Endothelial cell (in vitro differentiated cells): ENCODE results near the gene GIMAP1. TPM values are rescaled to one million over a fixed set of nuclear protein-coding genes. Genes with fewer than 3 reads are reported as not detected.

Experiments
- DNase-seq: peaks from one replicate; pipeline ENCODE4 v3.0.0; 2021; ENCODE audit warnings: low spot score
- H3K27ac Mint-ChIP-seq: one replicate; pipeline ENCODE4 v1.8.0; 2021; ENCODE audit warnings: mixed read lengths, inconsistent platforms; ENCODE audit not compliant: unreplicated experiment
- H3K27me3 Mint-ChIP-seq: one replicate; pipeline ENCODE4 v1.8.0; 2021; ENCODE audit warnings: mild to moderate bottlenecking, moderate library complexity, mixed read lengths, inconsistent platforms; ENCODE audit not compliant: unreplicated experiment
- H3K36me3 Mint-ChIP-seq: one replicate; pipeline ENCODE4 v1.8.0; 2021; ENCODE audit warnings: mild to moderate bottlenecking, low read depth, mixed read lengths, inconsistent platforms; ENCODE audit not compliant: unreplicated experiment
- H3K4me1 Mint-ChIP-seq: one replicate; pipeline ENCODE4 v1.8.0; 2021; ENCODE audit warnings: mild to moderate bottlenecking, mixed read lengths, inconsistent platforms; ENCODE audit not compliant: unreplicated experiment
- H3K4me3 Mint-ChIP-seq: one replicate; pipeline ENCODE4 v1.8.0; 2021; ENCODE audit warnings: mild to moderate bottlenecking, mixed read lengths, inconsistent platforms; ENCODE audit not compliant: unreplicated experiment
- H3K9me3 Mint-ChIP-seq: one replicate; pipeline ENCODE4 v1.8.0; 2021; ENCODE audit warnings: mixed read lengths, inconsistent platforms; ENCODE audit not compliant: unreplicated experiment
- CTCF ChIP-seq: fragments of 200-600 bp; sonication (generic); IDR thresholded peaks from one replicate; pipeline ENCODE4 v1.5.0; 2021; ENCODE audit warnings: antibody characterized with exemption; ENCODE audit not compliant: unreplicated experiment
- total RNA-seq: library from RNA; stranded (reverse); fragmentation: NEBNext Ultra II Directional; extraction: Animal tissue kit (Norgen Biotek cat#: 25700); gene quantifications from one replicate; pipeline ENCODE4 v1.2.1, GENCODE V29; 2021; ENCODE audit not compliant: unreplicated experiment

Gene GIMAP1
- total RNA-seq, 1 donor from 2014 or later, result 3.6 TPM

GRCh38 chr7:150755473-150756099 lies 39.2 kb downstream of the GIMAP1 start:
- Mint-ChIP-seq H3K36me3 (no peaks in the 10 kb centered on the region), H3K4me1 (peaks cover 26% of the 10 kb centered on the region), H3K27ac (peak overlapping the region; percentile 67), H3K9me3 (no peaks in the 10 kb centered on the region), H3K27me3 (no peaks in the 10 kb centered on the region), H3K4me3 (no peak overlapping the region)
- DNase-seq, result no peak
- no peak for TF ChIP-seq CTCF

GRCh38 chr7:150756166-150756565 lies 39.8 kb downstream of the GIMAP1 start:
- no peak overlapping the region for H3K4me3 Mint-ChIP-seq
- no peaks in the 10 kb centered on the region for H3K9me3 Mint-ChIP-seq
- no peaks in the 10 kb centered on the region for H3K27me3 Mint-ChIP-seq

GRCh38 chr7:150756858-150757257 lies 40.4 kb downstream of the GIMAP1 start:
- no peak for DNase-seq
- Mint-ChIP-seq H3K4me1 (peaks cover 26% of the 10 kb centered on the region), H3K9me3 (no peaks in the 10 kb centered on the region), H3K4me3 (no peak overlapping the region), H3K36me3 (no peaks in the 10 kb centered on the region), H3K27ac (no peak overlapping the region), H3K27me3 (no peaks in the 10 kb centered on the region)
- TF ChIP-seq CTCF, result peak; percentile 48

More at GRCh38 chr7:150756166-150756565, 39.8 kb downstream of the GIMAP1 start:
- H3K4me1 Mint-ChIP-seq, result peaks cover 26% of the 10 kb centered on the region
- DNase-seq, result no peak
- H3K27ac Mint-ChIP-seq, result peak overlapping the region; percentile 61
- no peaks in the 10 kb centered on the region for H3K36me3 Mint-ChIP-seq
- no peak for TF ChIP-seq CTCF

- Mint-ChIP-seq H3K27me3 (no peaks in the 10 kb centered on the region), H3K36me3 (no peaks in the 10 kb centered on the region), H3K27ac (no peak overlapping the region), H3K4me1 (peaks cover 23% of the 10 kb centered on the region), H3K9me3 (no peaks in the 10 kb centered on the region), H3K4me3 (no peak overlapping the region)
- TF ChIP-seq CTCF, result no peak
- DNase-seq, result no peak
Observed at GRCh38 chr7:150759479-150759878, 43.1 kb downstream of the GIMAP1 start.

GRCh38 chr7:150766334-150766709 lies 49.9 kb downstream of the GIMAP1 start:
- H3K4me1 Mint-ChIP-seq, result peaks cover 2% of the 10 kb centered on the region
- no peaks in the 10 kb centered on the region for H3K27me3 Mint-ChIP-seq
- TF ChIP-seq CTCF, result no peak
- no peak for DNase-seq
- no peaks in the 10 kb centered on the region for H3K9me3 Mint-ChIP-seq
- no peaks in the 10 kb centered on the region for H3K36me3 Mint-ChIP-seq
- H3K27ac Mint-ChIP-seq, result no peak overlapping the region
- H3K4me3 Mint-ChIP-seq, result no peak overlapping the region
